K562 (cell line): ENCODE results near the gene AIFM3.

Experiments
- EZH2 ChIP-seq: IDR thresholded peaks from 2 replicates; pipeline ENCODE4 v1.6.1; 2012; ENCODE audit warnings: low read depth, mild to moderate bottlenecking, inconsistent platforms, low read length, borderline replicate concordance
- FOS ChIP-seq: IDR thresholded peaks from 3 replicates; pipeline ENCODE4 v1.6.1; 2011; ENCODE audit not compliant: insufficient read length; ENCODE audit errors: extremely low read depth
- NFRKB ChIP-seq: fragments of 450-650 bp; IDR thresholded peaks from 2 replicates; pipeline ENCODE4 v1.6.1; 2016; ENCODE audit warnings: low read depth
- SMARCC2 ChIP-seq: fragments of 450-650 bp; IDR thresholded peaks from 2 replicates; pipeline ENCODE4 v1.6.1; 2017; ENCODE audit warnings: antibody characterized with exemption, moderate library complexity, mild to moderate bottlenecking, low read depth
- SP1 ChIP-seq: sonication (generic); formaldehyde crosslinking; IDR thresholded peaks from 2 replicates; pipeline ENCODE4 v1.8.1; 2022; ENCODE audit warnings: mild to moderate bottlenecking, missing genetic modification reagents
- TF ChIP-seq, protein P1 (sequence below), 3 experiments: IDR thresholded peaks in 2 of 3; conservative IDR thresholded peaks in 1 of 3; 2 replicates each; pipeline ENCODE4 v1.5.1; 2011 to 2012; ENCODE audit warnings: low read length in 3 of 3, mild to moderate bottlenecking in 3 of 3, control low read depth in 2 of 3, improper control_type of control experiment in 1 of 3, inconsistent platforms in 1 of 3, low read depth in 1 of 3, mixed read lengths in 1 of 3, moderate library complexity in 1 of 3; ENCODE audit not compliant: insufficient read depth in 2 of 3

DNA sequence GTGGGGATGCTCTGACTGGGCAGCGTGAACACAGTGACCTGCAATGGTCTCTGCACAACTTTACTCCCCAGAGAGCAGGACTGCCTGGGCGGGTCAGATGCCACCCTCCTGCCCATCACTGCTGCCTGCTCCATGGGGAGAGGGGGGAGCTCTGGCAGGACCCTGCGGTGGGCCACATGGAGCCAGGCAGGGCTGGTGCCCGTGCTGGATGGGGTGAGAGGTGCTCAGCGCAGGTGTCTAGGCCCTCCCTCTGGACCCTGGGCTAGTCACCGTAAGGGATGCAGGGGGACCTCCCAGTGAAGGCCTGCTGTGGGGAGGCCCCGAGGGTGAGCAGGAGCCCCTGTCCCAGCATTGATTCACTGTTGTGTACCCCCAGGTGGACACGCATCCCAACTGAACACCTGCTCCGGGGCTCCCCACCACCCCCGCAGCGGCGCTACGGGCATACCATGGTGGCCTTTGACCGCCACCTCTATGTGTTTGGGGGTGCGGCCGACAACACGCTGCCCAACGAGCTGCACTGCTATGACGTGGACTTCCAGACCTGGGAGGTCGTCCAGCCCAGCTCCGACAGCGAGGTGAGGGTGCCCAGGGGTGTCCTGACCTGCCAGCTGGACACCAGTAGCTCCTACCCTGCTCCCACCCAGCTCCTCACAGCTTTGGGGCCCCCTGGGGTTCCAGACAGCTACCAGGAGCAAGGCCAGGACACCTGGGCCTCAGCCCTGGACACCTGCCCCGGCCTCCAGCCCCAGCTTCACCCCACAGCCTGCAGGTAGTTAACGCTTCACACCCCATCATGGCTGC is 24.4 kb downstream of the AIFM3 start:
- TF ChIP-seq NFRKB (no peak), SP1 (CRISPR knock-in tag) (no peak), SMARCC2 (no peak), FOS (no peak), EZH2 (no peak)
- TF ChIP-seq, protein P1, sequence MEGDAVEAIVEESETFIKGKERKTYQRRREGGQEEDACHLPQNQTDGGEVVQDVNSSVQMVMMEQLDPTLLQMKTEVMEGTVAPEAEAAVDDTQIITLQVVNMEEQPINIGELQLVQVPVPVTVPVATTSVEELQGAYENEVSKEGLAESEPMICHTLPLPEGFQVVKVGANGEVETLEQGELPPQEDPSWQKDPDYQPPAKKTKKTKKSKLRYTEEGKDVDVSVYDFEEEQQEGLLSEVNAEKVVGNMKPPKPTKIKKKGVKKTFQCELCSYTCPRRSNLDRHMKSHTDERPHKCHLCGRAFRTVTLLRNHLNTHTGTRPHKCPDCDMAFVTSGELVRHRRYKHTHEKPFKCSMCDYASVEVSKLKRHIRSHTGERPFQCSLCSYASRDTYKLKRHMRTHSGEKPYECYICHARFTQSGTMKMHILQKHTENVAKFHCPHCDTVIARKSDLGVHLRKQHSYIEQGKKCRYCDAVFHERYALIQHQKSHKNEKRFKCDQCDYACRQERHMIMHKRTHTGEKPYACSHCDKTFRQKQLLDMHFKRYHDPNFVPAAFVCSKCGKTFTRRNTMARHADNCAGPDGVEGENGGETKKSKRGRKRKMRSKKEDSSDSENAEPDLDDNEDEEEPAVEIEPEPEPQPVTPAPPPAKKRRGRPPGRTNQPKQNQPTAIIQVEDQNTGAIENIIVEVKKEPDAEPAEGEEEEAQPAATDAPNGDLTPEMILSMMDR (IDR thresholded peaks at IDR 0.05 in 2 of 3, conservative IDR thresholded peaks at IDR 0.05 in 1 of 3; ENCODE audit: insufficient read depth in 2 of 3, low read depth in 1 of 3, low read length in 3 of 3) = no peak
